GM23248 (cell line): ENCODE results near the gene MLXIPL. TPM values are rescaled to one million over a fixed set of nuclear protein-coding genes. Genes with fewer than 3 reads are reported as not detected.
"Not testable (repeated sequence)": the region's sequence is repeated elsewhere in the genome, so short reads cannot be mapped to it uniquely, and the experiment has no call there.

Experiments used
- DNase-seq: peaks from one replicate; pipeline ENCODE4 v3.0.0-alpha.2; 2015
- H2AFZ ChIP-seq: fragments of 200-600 bp; sonication (generic); 2 replicates; pipeline ENCODE4 v1.6.1; 2016; ENCODE audit warnings: antibody characterized with exemption
- H3F3A ChIP-seq: fragments of 200-600 bp; sonication (generic); 2 replicates; pipeline ENCODE4 v1.6.1; 2016; ENCODE audit warnings: mild to moderate bottlenecking, antibody characterized with exemption, mixed run types; ENCODE audit not compliant: insufficient read depth
- H3K27ac ChIP-seq: fragments of 200-600 bp; sonication (generic); 2 replicates; pipeline ENCODE4 v1.5.1; 2016; ENCODE audit warnings: mild to moderate bottlenecking
- H3K27me3 ChIP-seq: fragments of 200-600 bp; sonication (generic); replicated peaks from 2 replicates; pipeline ENCODE4 v1.6.1; 2016; ENCODE audit warnings: mild to moderate bottlenecking; ENCODE audit not compliant: insufficient read depth
- H3K36me3 ChIP-seq: fragments of 200-600 bp; sonication (generic); 2 replicates; pipeline ENCODE4 v1.6.1; 2016; ENCODE audit warnings: low read depth, mild to moderate bottlenecking
- H3K4me1 ChIP-seq: fragments of 200-600 bp; sonication (generic); 2 replicates; pipeline ENCODE4 v1.6.1; 2016; ENCODE audit warnings: mild to moderate bottlenecking; ENCODE audit not compliant: insufficient read depth
- H3K4me2 ChIP-seq: fragments of 200-600 bp; sonication (generic); one replicate; pipeline ENCODE4 v1.6.1; 2016; ENCODE audit warnings: mild to moderate bottlenecking; ENCODE audit not compliant: unreplicated experiment
- H3K4me3 ChIP-seq: fragments of 200-600 bp; sonication (generic); 2 replicates; pipeline ENCODE4 v1.5.1; 2016; ENCODE audit warnings: mild to moderate bottlenecking
- H3K79me2 ChIP-seq: fragments of 200-600 bp; sonication (generic); 2 replicates; pipeline ENCODE4 v1.6.1; 2016; ENCODE audit warnings: mild to moderate bottlenecking; ENCODE audit not compliant: insufficient read depth
- H3K9ac ChIP-seq: fragments of 200-600 bp; sonication (generic); 2 replicates; pipeline ENCODE4 v1.6.1; 2016; ENCODE audit warnings: mild to moderate bottlenecking
- H3K9me2 ChIP-seq: fragments of 200-600 bp; sonication (generic); 2 replicates; pipeline ENCODE4 v1.6.1; 2016; ENCODE audit warnings: mixed run types, mild to moderate bottlenecking, moderate library complexity; ENCODE audit not compliant: insufficient read depth
- H3K9me3 ChIP-seq: fragments of 200-600 bp; sonication (generic); one replicate; pipeline ENCODE4 v1.6.1; 2017; ENCODE audit warnings: low read depth
- H4K20me1 ChIP-seq: fragments of 200-600 bp; sonication (generic); 2 replicates; pipeline ENCODE4 v1.6.0; 2016; ENCODE audit not compliant: insufficient read depth
- EZH2 ChIP-seq: fragments of 200-600 bp; sonication (generic); IDR thresholded peaks from 2 replicates; pipeline ENCODE4 v1.6.1; 2018; ENCODE audit warnings: antibody characterized with exemption, mild to moderate bottlenecking; ENCODE audit not compliant: insufficient read depth, poor library complexity, severe bottlenecking
- EZH2phosphoT487 ChIP-seq: fragments of 200-600 bp; sonication (generic); IDR thresholded peaks from 2 replicates; pipeline ENCODE4 v1.6.1; 2018; ENCODE audit warnings: antibody characterized with exemption, moderate library complexity, mild to moderate bottlenecking, low read depth; ENCODE audit not compliant: insufficient read depth
- WGBS, 2 experiments: methylation state at CpG; one replicate each; pipeline ENCODE4 v1.1.6; 2015 to 2017; ENCODE audit warnings: low lambda C conversion rate in 2 of 2, low coverage in 1 of 2; ENCODE audit errors: missing lambda C conversion rate in 2 of 2; 5-methylcytosine and 5-hydroxymethylcytosine counted together
- in situ Hi-C: fragments of 300-500 bp; cut with MboI; formaldehyde crosslinking; loops from 2 replicates; pipeline ENCODE4 v1.15.0; 2020
- polyA plus RNA-seq: library from polyadenylated mRNA; unstranded; fragments of >200 nt; fragmentation: Nextera tagmentation; extraction: Ambion mirVana; gene quantifications from 2 replicates; pipeline ENCODE4 v1.2.1, GENCODE V29; 2016
- total RNA-seq: library from RNA; depleted of rRNA; stranded (reverse); fragments of >200 nt; shearing (Covaris generic); gene quantifications from 2 replicates; pipeline ENCODE4 v1.2.3, GENCODE V29; 2014

Gene MLXIPL
- total and polyA plus RNA-seq, 2 experiments from 2014 or later, result not detected

GRCh38 chr7:73613954-73614735 is 10.2 kb downstream of the MLXIPL start:
- no peak for DNase-seq
- no peaks in the 10 kb centered on the region for H3K36me3 ChIP-seq
- no peaks in the 10 kb centered on the region for H3K4me1 ChIP-seq
- no peaks in the 10 kb centered on the region for H3F3A ChIP-seq
- WGBS, 2 experiments, result 68% methylated on average over 14 of the region's 14 CpGs
- H3K27me3 ChIP-seq, result peaks cover 5% of the 10 kb centered on the region; the same call in 1 of the 2 replicates
- TF ChIP-seq EZH2phosphoT487 (no peak), EZH2 (no peak)
- H4K20me1 ChIP-seq, result no peaks in the 10 kb centered on the region
- in situ Hi-C loops, result loop anchor here (25.0 kb wide), 1 partner anchor 248 kb away; the partner anchor contains the start of gene TMEM270
- H3K4me3 ChIP-seq, result no peak overlapping the region
- H2AFZ ChIP-seq, result no peak overlapping the region
- H3K9me3 ChIP-seq, result no peaks in the 10 kb centered on the region
- H3K9me2 ChIP-seq, result no peaks in the 10 kb centered on the region
- no peak overlapping the region for H3K9ac ChIP-seq
- H3K79me2 ChIP-seq, result no peaks in the 10 kb centered on the region
- no peak overlapping the region for H3K4me2 ChIP-seq
- no peak overlapping the region for H3K27ac ChIP-seq

- no peak overlapping the region for H3K4me2 ChIP-seq
- DNase-seq, result peak; percentile 41
- no peak overlapping the region for H2AFZ ChIP-seq
- no peaks in the 10 kb centered on the region for H3F3A ChIP-seq
- 45 to 48% methylated on average over 11 of the region's 11 CpGs for WGBS, 2 experiments
- H3K9me3 ChIP-seq, result no peaks in the 10 kb centered on the region
- in situ Hi-C loops, result loop anchor here (25.0 kb wide), 1 partner anchor 250 kb away; the partner anchor contains the start of gene TMEM270
- H3K9ac ChIP-seq, result no peak overlapping the region
- no peaks in the 10 kb centered on the region for H4K20me1 ChIP-seq
- H3K27me3 ChIP-seq, result peaks cover 5% of the 10 kb centered on the region; the same call in 1 of the 2 replicates
- no peak overlapping the region for H3K4me3 ChIP-seq
- H3K9me2 ChIP-seq, result no peaks in the 10 kb centered on the region
- no peak overlapping the region for H3K27ac ChIP-seq
- no peaks in the 10 kb centered on the region for H3K4me1 ChIP-seq
- H3K79me2 ChIP-seq, result no peaks in the 10 kb centered on the region
- TF ChIP-seq EZH2 (no peak), EZH2phosphoT487 (no peak)
- no peaks in the 10 kb centered on the region for H3K36me3 ChIP-seq
These were observed 11.6 kb downstream of the MLXIPL start for GRCh38 chr7:73612598-73613269.

- no peak overlapping the region for H2AFZ ChIP-seq
- H3K9ac ChIP-seq, result no peak overlapping the region
These were observed 13.2 kb downstream of the MLXIPL start for GRCh38 chr7:73611017-73611555.

GRCh38 chr7:73610105-73610504 is 14.2 kb downstream of the MLXIPL start:
- Histone ChIP-seq H3K36me3 (no peaks in the 10 kb centered on the region), H3K9me2 (no peaks in the 10 kb centered on the region), H4K20me1 (no peaks in the 10 kb centered on the region), H3K4me3 (no peak overlapping the region), H3K9ac (no peak overlapping the region), H3F3A (no peaks in the 10 kb centered on the region), H3K27me3 (0 out of 2 replicates have a peak, but pooled peaks cover 1% of the 10 kb centered on the region), H2AFZ (no peak overlapping the region), H3K27ac (no peak overlapping the region), H3K79me2 (no peaks in the 10 kb centered on the region), H3K4me1 (no peaks in the 10 kb centered on the region), H3K9me3 (no peaks in the 10 kb centered on the region), H3K4me2 (no peak overlapping the region)
- in situ Hi-C loops, result loop anchor here (25.0 kb wide), 1 partner anchor 252 kb away; the partner anchor contains the start of gene TMEM270
- 58 to 70% methylated on average over 4 of the region's 4 CpGs for WGBS, 2 experiments
- no peak for TF ChIP-seq EZH2phosphoT487
- TF ChIP-seq EZH2, result no peak
- DNase-seq, result no peak

More at GRCh38 chr7:73611017-73611555, 13.2 kb downstream of the MLXIPL start:
- Histone ChIP-seq H3K9me3 (no peaks in the 10 kb centered on the region), H3K79me2 (no peaks in the 10 kb centered on the region), H3F3A (no peaks in the 10 kb centered on the region), H3K27ac (no peak overlapping the region), H3K9me2 (no peaks in the 10 kb centered on the region), H3K4me2 (no peak overlapping the region), H3K36me3 (no peaks in the 10 kb centered on the region), H3K27me3 (peaks cover 5% of the 10 kb centered on the region; the same call in 1 of the 2 replicates), H3K4me3 (no peak overlapping the region), H4K20me1 (no peaks in the 10 kb centered on the region), H3K4me1 (no peaks in the 10 kb centered on the region)
- no peak for DNase-seq
- in situ Hi-C loops, result loop anchor here (25.0 kb wide), 1 partner anchor 251 kb away; the partner anchor contains the start of gene TMEM270
- TF ChIP-seq EZH2 (no peak), EZH2phosphoT487 (no peak)
- 71 to 74% methylated on average over 9 to 11 of the region's 11 CpGs for WGBS, 2 experiments

- WGBS, 2 experiments, result 41 to 50% methylated on average over 4 to 5 of the region's 5 CpGs
- H3F3A ChIP-seq, result not testable (repeated sequence)
- in situ Hi-C loops, result loop anchor here (10.0 to 25.0 kb wide), 2 partner anchors 117 to 255 kb away; partner anchors contain the start of gene TMEM270
These were observed 16.7 kb downstream of the MLXIPL start for GRCh38 chr7:73607692-73607983.

More at GRCh38 chr7:73607692-73607983, 16.7 kb downstream of the MLXIPL start:
- H3K9ac ChIP-seq, H3K9me3 ChIP-seq, H3K27me3 ChIP-seq, H3K9me2 ChIP-seq, H3K27ac ChIP-seq, H3K4me1 ChIP-seq, H3K4me2 ChIP-seq, DNase-seq, H3K4me3 ChIP-seq, H3K79me2 ChIP-seq, H2AFZ ChIP-seq, H3K36me3 ChIP-seq, H4K20me1 ChIP-seq: not testable (repeated sequence)
